GM13977 (cell line): ENCODE measurements around the gene SLAMF1.
"Not testable (repeated sequence)": the region's sequence is repeated elsewhere in the genome, so short reads cannot be mapped to it uniquely, and the experiment has no call there.

Experiments
- DNase-seq: peaks from one replicate; pipeline ENCODE4 v3.0.0; 2012; ENCODE audit warnings: low spot score
- CTCF ChIP-seq: IDR thresholded peaks from 2 replicates; pipeline ENCODE4 v1.5.1; 2012; ENCODE audit warnings: mild to moderate bottlenecking, control low read depth; ENCODE audit not compliant: insufficient read depth; ENCODE audit errors: extremely low read depth, missing control alignments
- in situ Hi-C: fragments of 300-500 bp; cut with MboI; formaldehyde crosslinking; loops from one replicate; pipeline ENCODE4 v1.12.0; 2022; ENCODE audit warnings: low sequenced_read_pairs, low pct_unique_long_range_greater_than_20kb, mixed read lengths, inconsistent platforms; ENCODE audit not compliant: unreplicated experiment

SLAMF1 gene

DNA sequence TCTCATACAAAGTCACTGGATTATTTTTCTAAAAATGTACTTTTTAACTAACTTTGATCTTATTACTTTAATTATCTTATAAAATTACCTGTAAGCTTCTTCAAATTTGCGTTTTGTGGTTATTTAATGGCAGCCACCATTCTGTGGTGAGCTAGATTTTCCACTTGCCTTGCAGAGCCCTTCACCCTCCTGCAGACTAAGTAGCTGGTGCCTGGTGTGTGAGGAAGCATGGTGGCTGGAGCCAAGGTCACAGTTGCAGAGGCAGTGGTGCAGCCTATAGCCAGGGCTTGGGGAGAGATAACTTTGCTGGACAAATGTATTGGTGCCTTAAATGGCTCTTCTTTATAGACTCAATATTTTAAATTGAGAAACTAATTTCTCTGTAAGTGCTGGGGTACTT is 56.4 kb downstream of the SLAMF1 start:
- in situ Hi-C loops: no loop called here
- TF ChIP-seq CTCF: no peak
- no peak for DNase-seq

GRCh38 chr1:160588468-160588867 is 58.4 kb downstream of the SLAMF1 start:
- in situ Hi-C loops: no loop called here
- no peak for TF ChIP-seq CTCF
- DNase-seq: no peak

DNA sequence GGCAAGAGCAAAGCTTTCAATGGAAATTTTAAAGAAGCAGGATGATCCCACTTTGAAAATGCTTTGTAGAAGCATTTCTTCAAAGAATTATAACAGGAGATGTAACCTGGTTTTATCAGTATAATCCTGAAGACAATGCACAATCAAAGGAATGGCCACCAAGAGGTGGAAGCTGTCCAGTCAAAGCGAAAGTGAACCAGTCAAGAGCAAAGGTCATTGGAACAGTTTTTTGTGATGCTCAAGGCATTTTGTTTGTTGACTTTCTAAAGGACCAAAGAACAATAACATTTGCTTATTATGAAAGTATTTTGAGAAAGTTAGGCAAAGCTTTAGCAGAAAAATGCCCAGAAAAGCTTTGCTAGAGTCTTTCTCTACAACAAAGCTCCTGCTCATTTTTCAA is 62.1 kb downstream of the SLAMF1 start:
- TF ChIP-seq CTCF: no peak
- DNase-seq: no peak
- in situ Hi-C loops: no loop called here

DNA sequence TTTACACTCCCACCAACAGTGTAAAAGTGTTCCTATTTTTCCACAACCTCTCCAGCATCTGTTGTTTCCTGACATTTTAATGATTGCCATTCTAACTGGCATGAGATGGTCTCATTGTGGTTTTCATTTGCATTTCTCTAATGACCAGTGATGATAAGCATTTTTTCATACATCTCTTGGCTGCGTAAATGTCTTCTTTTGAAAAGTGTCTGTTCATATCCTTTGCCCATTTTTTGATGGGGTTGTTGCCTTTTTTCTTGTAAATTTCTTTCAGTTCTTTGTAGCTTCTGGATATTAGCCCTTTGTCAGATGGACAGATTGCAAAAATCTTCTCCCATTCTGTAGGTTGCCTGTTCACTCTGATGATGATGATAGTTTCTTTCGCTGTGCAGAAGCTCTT is 63.9 kb downstream of the SLAMF1 start:
- DNase-seq, in situ Hi-C loops: not testable (repeated sequence)

GRCh38 chr1:160581961-160582360 is 64.9 kb downstream of the SLAMF1 start:
- in situ Hi-C loops: no loop called here
- no peak for TF ChIP-seq CTCF
- DNase-seq: no peak

DNA sequence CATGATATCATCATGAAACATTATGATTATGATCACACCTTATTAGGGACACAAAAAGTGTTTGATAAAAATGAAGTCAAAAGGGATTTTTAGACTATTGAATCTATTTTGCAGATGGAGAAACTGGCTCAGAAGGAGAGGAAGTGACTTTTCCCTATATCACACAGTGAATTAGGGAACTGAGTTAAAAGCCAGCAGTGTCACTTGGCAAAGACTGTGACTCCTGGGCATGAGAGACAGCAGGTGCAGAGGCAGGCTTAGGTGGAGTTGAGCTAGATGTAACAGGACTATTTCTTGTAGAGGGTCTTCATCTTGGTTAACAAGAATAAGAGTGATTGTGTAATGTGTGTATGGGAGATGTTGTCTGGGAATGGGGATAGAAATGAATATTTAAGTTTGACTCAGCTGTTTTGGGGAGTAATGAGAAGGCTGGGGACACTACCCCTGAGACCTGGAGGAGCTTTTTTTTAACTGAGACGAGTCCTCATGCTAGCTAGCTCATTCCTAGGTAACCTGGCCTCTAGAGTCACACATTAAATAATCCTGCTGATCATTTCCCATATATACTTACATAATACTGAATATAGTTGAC is 66.5 kb downstream of the SLAMF1 start:
- DNase-seq: no peak
- in situ Hi-C loops: no loop called here
- no peak for TF ChIP-seq CTCF

- no peak for TF ChIP-seq CTCF
- no peak for DNase-seq
- in situ Hi-C loops: no loop called here
Observed at GRCh38 chr1:160579216-160579701, 67.6 kb downstream of the SLAMF1 start, which contains the start of gene CD84. TSS of gene CD84 (minus strand) at chr1:160579496. CDS start at chr1:160579437, 59 bp downstream.
